Rectal smooth muscle tissue (tissue), 1 donor: ENCODE measurements around the gene USP24.
"Not testable (repeated sequence)": the region's sequence is repeated elsewhere in the genome, so short reads cannot be mapped to it uniquely, and the experiment has no call there.

Source experiments
- H3K27ac ChIP-seq: one replicate; pipeline ENCODE4 v1.7.0; 2013; ENCODE audit warnings: low read depth, low read length, inconsistent platforms
- H3K27me3 ChIP-seq: one replicate; pipeline ENCODE4 v1.7.0; 2013; ENCODE audit warnings: low read length; ENCODE audit not compliant: control insufficient read depth, insufficient read depth
- H3K36me3 ChIP-seq: one replicate; pipeline ENCODE4 v1.7.0; 2013; ENCODE audit warnings: low read length; ENCODE audit not compliant: control insufficient read depth, insufficient read depth
- H3K4me1 ChIP-seq: one replicate; pipeline ENCODE4 v1.7.0; 2013; ENCODE audit warnings: low read length; ENCODE audit not compliant: control insufficient read depth, insufficient read depth
- H3K4me3 ChIP-seq: one replicate; pipeline ENCODE4 v1.7.0; 2013; ENCODE audit warnings: low read length
- H3K9ac ChIP-seq: one replicate; pipeline ENCODE4 v1.7.0; 2013; ENCODE audit warnings: low read length

The USP24 gene

DNA sequence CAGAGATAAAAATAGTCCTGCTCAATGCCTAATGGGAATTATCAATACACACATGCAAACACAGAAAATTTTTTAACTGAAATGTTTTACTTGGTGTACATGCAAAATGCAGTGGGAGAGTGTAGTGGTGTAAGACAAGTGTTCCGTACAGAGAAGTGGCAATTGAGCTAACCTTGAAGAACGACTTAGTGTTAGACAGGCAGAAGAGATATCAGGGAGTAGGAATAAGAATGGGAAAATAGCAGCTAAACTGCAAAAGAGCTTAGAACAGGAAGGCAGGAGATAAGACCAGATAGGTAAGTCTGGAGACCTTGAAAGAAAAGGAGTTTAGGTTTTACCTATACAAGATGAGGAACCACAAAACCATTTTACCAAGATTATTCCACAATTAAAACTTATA lies 9.0 kb downstream of the USP24 start:
- Histone ChIP-seq H3K27ac (no peak overlapping the region), H3K27me3 (no peaks in the 10 kb centered on the region), H3K36me3 (no peaks in the 10 kb centered on the region), H3K4me3 (no peak overlapping the region), H3K4me1 (peaks cover 11% of the 10 kb centered on the region), H3K9ac (no peak overlapping the region)

DNA sequence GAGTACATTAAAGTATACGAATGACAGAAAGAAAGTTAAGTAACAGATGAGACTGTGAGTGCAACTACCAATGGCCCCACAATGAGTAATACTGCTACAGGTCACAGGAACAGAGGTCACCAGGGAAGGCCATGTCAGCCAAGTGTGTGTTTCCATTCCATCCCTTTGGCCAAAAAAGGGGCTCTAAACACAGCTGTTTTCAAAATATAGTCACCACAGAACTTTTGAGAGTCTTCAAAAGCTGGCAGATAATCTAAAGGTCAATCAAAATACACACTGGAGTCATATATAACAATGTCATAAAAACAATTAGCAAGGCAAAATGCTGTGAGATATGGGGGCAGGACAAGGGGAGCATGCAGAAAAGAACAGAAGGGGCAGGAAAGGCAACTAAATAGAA lies 10.2 kb downstream of the USP24 start:
- no peak overlapping the region for H3K4me3 ChIP-seq
- no peaks in the 10 kb centered on the region for H3K27me3 ChIP-seq
- peaks cover 7% of the 10 kb centered on the region for H3K4me1 ChIP-seq
- no peaks in the 10 kb centered on the region for H3K36me3 ChIP-seq
- no peak overlapping the region for H3K9ac ChIP-seq
- no peak overlapping the region for H3K27ac ChIP-seq

- Histone ChIP-seq H3K4me3 (no peak overlapping the region), H3K27ac (no peak overlapping the region), H3K9ac (no peak overlapping the region), H3K36me3 (no peaks in the 10 kb centered on the region), H3K4me1 (peaks cover 7% of the 10 kb centered on the region), H3K27me3 (no peaks in the 10 kb centered on the region)
Observed at GRCh38 chr1:55203064-55203463, 12.1 kb downstream of the USP24 start.

- no peaks in the 10 kb centered on the region for H3K27me3 ChIP-seq
- no peak overlapping the region for H3K4me3 ChIP-seq
- no peaks in the 10 kb centered on the region for H3K36me3 ChIP-seq
- H3K4me1 ChIP-seq = peaks cover 17% of the 10 kb centered on the region
- no peak overlapping the region for H3K27ac ChIP-seq
- H3K9ac ChIP-seq = no peak overlapping the region
Observed at GRCh38 chr1:55200667-55201066, 14.5 kb downstream of the USP24 start.

DNA sequence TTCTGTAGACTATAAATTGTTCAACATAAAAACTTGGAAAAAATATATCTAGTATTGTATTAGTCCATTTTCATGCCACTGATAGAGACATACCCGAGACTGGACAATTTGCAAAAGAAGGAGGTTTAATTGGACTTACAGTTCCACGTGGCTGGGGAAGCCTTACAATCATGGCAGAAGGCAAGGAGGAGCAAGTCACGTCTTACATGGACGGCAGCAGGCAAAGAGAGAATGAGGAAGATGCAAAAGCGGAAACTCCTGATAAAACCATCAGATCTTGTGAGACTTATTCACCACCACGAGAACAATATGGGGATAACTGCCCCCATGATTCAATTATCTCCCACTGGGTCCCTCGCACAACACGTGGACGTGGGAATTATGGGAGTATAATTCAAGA lies 15.4 kb downstream of the USP24 start:
- H3K27ac ChIP-seq, H3K4me3 ChIP-seq, H3K27me3 ChIP-seq, H3K9ac ChIP-seq, H3K36me3 ChIP-seq: not testable (repeated sequence)
- H3K4me1 ChIP-seq = peaks cover 17% of the 10 kb centered on the region

DNA sequence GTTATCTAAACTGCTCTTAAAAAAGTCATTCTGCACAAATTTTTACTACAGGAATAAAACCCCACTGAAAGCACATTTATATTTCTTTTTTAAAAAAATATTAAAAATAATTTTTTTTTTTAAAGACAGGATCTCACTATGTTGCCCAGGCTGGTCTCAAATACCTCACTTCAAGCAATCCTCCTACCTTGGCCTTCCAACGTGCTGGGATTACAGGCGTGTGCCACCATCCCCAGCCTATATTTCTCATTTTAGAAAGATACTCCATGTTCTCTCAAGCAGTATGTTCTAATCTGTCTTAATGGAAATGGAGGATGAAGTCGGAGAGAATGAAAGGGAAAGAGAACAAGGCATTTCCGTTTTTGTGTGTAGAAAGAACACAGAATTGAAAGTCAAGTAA lies 17.1 kb downstream of the USP24 start:
- H3K9ac ChIP-seq = no peak overlapping the region
- H3K27ac ChIP-seq = no peak overlapping the region
- no peak overlapping the region for H3K4me3 ChIP-seq
- H3K27me3 ChIP-seq = no peaks in the 10 kb centered on the region
- no peaks in the 10 kb centered on the region for H3K36me3 ChIP-seq
- peaks cover 13% of the 10 kb centered on the region for H3K4me1 ChIP-seq

- H3K9ac ChIP-seq = no peak overlapping the region
- no peak overlapping the region for H3K27ac ChIP-seq
- H3K4me1 ChIP-seq = peaks cover 13% of the 10 kb centered on the region
- no peak overlapping the region for H3K4me3 ChIP-seq
- H3K36me3 ChIP-seq = no peaks in the 10 kb centered on the region
- H3K27me3 ChIP-seq = no peaks in the 10 kb centered on the region
Observed at GRCh38 chr1:55197099-55197498, 18.1 kb downstream of the USP24 start.

GRCh38 chr1:55196433-55197035 lies 18.6 kb downstream of the USP24 start:
- no peak overlapping the region for H3K9ac ChIP-seq
- no peak overlapping the region for H3K4me3 ChIP-seq
- no peak overlapping the region for H3K27ac ChIP-seq
- no peaks in the 10 kb centered on the region for H3K27me3 ChIP-seq
- H3K36me3 ChIP-seq = no peaks in the 10 kb centered on the region
- H3K4me1 ChIP-seq = peaks cover 13% of the 10 kb centered on the region

- Histone ChIP-seq H3K9ac (no peak overlapping the region), H3K4me1 (peaks cover 13% of the 10 kb centered on the region), H3K27ac (no peak overlapping the region), H3K4me3 (no peak overlapping the region), H3K27me3 (no peaks in the 10 kb centered on the region), H3K36me3 (no peaks in the 10 kb centered on the region)
Observed at GRCh38 chr1:55195521-55196233, 19.5 kb downstream of the USP24 start.

GRCh38 chr1:55194851-55195250 lies 20.3 kb downstream of the USP24 start:
- H3K4me1 ChIP-seq = peaks cover 10% of the 10 kb centered on the region
- no peak overlapping the region for H3K4me3 ChIP-seq
- no peaks in the 10 kb centered on the region for H3K27me3 ChIP-seq
- no peak overlapping the region for H3K9ac ChIP-seq
- no peak overlapping the region for H3K27ac ChIP-seq
- H3K36me3 ChIP-seq = no peaks in the 10 kb centered on the region

- no peaks in the 10 kb centered on the region for H3K27me3 ChIP-seq
- no peak overlapping the region for H3K4me3 ChIP-seq
- peaks cover 13% of the 10 kb centered on the region for H3K4me1 ChIP-seq
- no peaks in the 10 kb centered on the region for H3K36me3 ChIP-seq
- no peak overlapping the region for H3K9ac ChIP-seq
- no peak overlapping the region for H3K27ac ChIP-seq
Observed at GRCh38 chr1:55192093-55192492, 23.1 kb downstream of the USP24 start.

DNA sequence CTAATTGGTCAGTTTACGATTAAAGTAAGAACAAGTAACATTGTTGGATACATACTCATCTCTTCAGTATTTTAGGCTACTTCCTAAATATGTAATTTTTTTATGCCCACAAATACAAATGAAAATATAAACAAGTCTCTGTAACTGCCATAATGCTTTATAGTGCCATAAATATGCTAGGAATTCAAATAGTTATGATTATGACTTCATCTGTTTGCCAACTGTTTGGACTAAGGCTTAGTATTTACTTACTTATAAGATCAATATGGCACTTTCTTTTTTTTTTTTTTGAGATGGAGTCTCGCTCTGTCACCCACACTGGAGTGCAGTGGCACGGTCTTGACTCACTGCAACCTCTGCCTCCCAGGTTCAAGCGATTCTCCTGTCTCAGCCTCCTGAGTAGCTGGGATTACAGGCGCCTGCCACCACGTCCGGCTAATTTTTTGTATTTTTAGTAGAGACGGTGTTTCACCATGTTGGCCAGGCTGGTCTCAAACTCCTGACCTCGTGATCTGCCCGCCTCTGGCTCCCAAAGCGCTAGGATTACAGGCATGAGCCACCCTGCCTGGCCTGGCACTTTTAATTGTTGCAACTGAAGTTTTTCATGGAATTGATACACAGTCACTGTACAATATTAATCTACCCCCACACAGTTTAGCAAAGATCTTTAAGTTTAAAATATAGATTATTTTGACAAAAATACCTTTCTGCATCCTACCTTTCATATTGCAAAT lies 23.8 kb downstream of the USP24 start:
- H3K27ac ChIP-seq, H3K4me3 ChIP-seq, H3K9ac ChIP-seq, H3K4me1 ChIP-seq, H3K36me3 ChIP-seq, H3K27me3 ChIP-seq: not testable (repeated sequence)
